Measurements from ENCODE around the gene RNASE8.

GRCh38 chr14:21025371-21026273, 32.0 kb upstream of the RNASE8 start:
- TF ChIP-seq POLR2AphosphoS5 (IDR thresholded peaks at IDR 0.05; ENCODE audit: low read depth, low read length) (no peak), POU2F2 (IDR thresholded peaks at IDR 0.05; ENCODE audit: low read depth, low read length) (no peak), TAF1 (IDR thresholded peaks at IDR 0.05; ENCODE audit: low read depth, low read length) (no peak)

All from GM12891 (cell line).